Endothelial cell of umbilical vein (primary cell): Measurements from ENCODE around the gene COL5A3.

Experiments used
- CTCF ChIP-seq, 2 donors: IDR thresholded peaks; 1 replicate in 1 of 2; 2 replicates in 1 of 2; pipeline ENCODE4 v1.5.1; 2011; ENCODE audit warnings: low read length in 2 of 2, mild to moderate bottlenecking in 2 of 2, moderate library complexity in 2 of 2, control low read depth in 1 of 2, inconsistent platforms in 1 of 2, low read depth in 1 of 2; ENCODE audit not compliant: insufficient read depth in 1 of 2; ENCODE audit errors: extremely low read depth in 1 of 2
- JUN ChIP-seq: IDR thresholded peaks from 2 replicates; pipeline ENCODE4 v1.6.1; 2011; ENCODE audit warnings: borderline replicate concordance, low read depth; ENCODE audit not compliant: insufficient read length, insufficient read depth
- MAX ChIP-seq: IDR thresholded peaks from 2 replicates; pipeline ENCODE4 v1.6.1; 2011; ENCODE audit not compliant: insufficient read depth, insufficient read length
- POLR2A ChIP-seq: IDR thresholded peaks from 2 replicates; pipeline ENCODE4 v1.6.1; 2012; ENCODE audit warnings: low read depth, mild to moderate bottlenecking, control low read depth, low read length
- POLR2AphosphoS5 ChIP-seq: IDR thresholded peaks from 2 replicates; pipeline ENCODE4 v1.6.1; 2012; ENCODE audit warnings: low read depth, mild to moderate bottlenecking, control low read depth, low read length, moderate library complexity; ENCODE audit not compliant: insufficient read depth

- TF ChIP-seq CTCF (IDR thresholded peaks at IDR 0.05; ENCODE audit: extremely low read depth in 1 of 2, insufficient read depth in 1 of 2, low read depth in 1 of 2, low read length in 2 of 2): no peak
- no peak for TF ChIP-seq MAX
- TF ChIP-seq POLR2A: no peak
- TF ChIP-seq JUN: no peak
- no peak for TF ChIP-seq POLR2AphosphoS5
Observed at GRCh38 chr19:9958379-9958821, 51.9 kb downstream of the COL5A3 start.
